ENCODE results near the gene GPR84.
A peak's percentile ranks its signal among the peaks of the same experiment; 100 is the strongest.

GPR84 gene

GRCh38 chr12:54324617-54325441 is 39.5 kb downstream of the GPR84 start, which contains the start of gene COPZ1:
Gene COPZ1, plus strand, starts transcription at chr12:54325131. Its CDS starts 33 bp downstream, at chr12:54325164.
- DNase-seq (ENCODE audit: low read depth, low spot score) = peak; percentile 100
- H3K4me3 ChIP-seq (ENCODE audit: low read depth, low read length) = peak within 1 kb of the TSS; percentile 96
- TF ChIP-seq CTCF (IDR thresholded peaks at IDR 0.05; ENCODE audit: insufficient read depth, low read length, missing control alignments) = peak; percentile 83
- CTCF ChIA-PET = interaction anchor here (0.5 to 6.9 kb wide), 45 partner anchors 11 to 298 kb away, joined by 3 to 91 read pairs (median 6); partner anchors contain the start of gene NFE2
- POLR2A ChIA-PET = interaction anchor here (0.8 to 1.4 kb wide), 7 partner anchors 11 to 54 kb away, joined by 3 to 10 read pairs (median 4); partner anchors contain the start of genes CBX5 and HNRNPA1

- no peak for DNase-seq (ENCODE audit: low read depth, low spot score)
- POLR2A ChIA-PET = no interaction called here
- TF ChIP-seq CTCF (IDR thresholded peaks at IDR 0.05; ENCODE audit: insufficient read depth, low read length, missing control alignments) = no peak
- H3K4me3 ChIP-seq (ENCODE audit: low read depth, low read length) = no peak overlapping the region
- CTCF ChIA-PET = interaction anchor here (1.0 to 4.5 kb wide), 8 partner anchors 9 to 336 kb away, joined by 3 to 24 read pairs (median 4); partner anchors contain the start of gene HOXC10
Measured at GRCh38 chr12:54321363-54321762, 42.9 kb downstream of the GPR84 start.
